Body of pancreas (tissue), 4 donors: ENCODE data around the gene TMBIM6. TPM values are rescaled to one million over a fixed set of nuclear protein-coding genes. Genes with fewer than 3 reads are reported as not detected.

ENCODE experiments used
- ATAC-seq: fragments of 150-250 bp; one replicate; pipeline ENCODE4 v1.9.1; 2016
- DNase-seq, 4 donors: peaks; one replicate each; pipeline ENCODE4 v3.0.0-alpha.2; 2019
- H3K27ac ChIP-seq, 4 donors: fragments of 200-600 bp; sonication (generic); 1 replicate in 3 of 4; 2 replicates in 1 of 4; pipeline versions ENCODE4 v1.5.1 to v1.6.1; 2016 to 2019; ENCODE audit warnings: mild to moderate bottlenecking in 1 of 4, mixed read lengths in 1 of 4, moderate library complexity in 1 of 4
- H3K27me3 ChIP-seq, 2 donors: fragments of 200-600 bp; sonication (generic); one replicate each; pipeline ENCODE4 v1.6.0; 2016; ENCODE audit warnings: mild to moderate bottlenecking in 1 of 2
- H3K36me3 ChIP-seq, 2 donors: fragments of 200-600 bp; sonication (generic); replicated peaks in 1 of 2; 2 replicates each; pipeline ENCODE4 v1.5.1; 2016; ENCODE audit warnings: low read depth in 2 of 2; ENCODE audit not compliant: insufficient read depth in 1 of 2
- H3K4me1 ChIP-seq: fragments of 200-600 bp; sonication (generic); one replicate; pipeline ENCODE4 v1.6.0; 2016
- H3K4me3 ChIP-seq, 2 donors: fragments of 200-600 bp; sonication (generic); 1 replicate in 1 of 2; 2 replicates in 1 of 2; pipeline ENCODE4 v1.5.1; 2016 to 2019
- H3K9me3 ChIP-seq, 3 donors: fragments of 200-600 bp; sonication (generic); 1 replicate in 2 of 3; 2 replicates in 1 of 3; pipeline ENCODE4 v1.5.1; 2016
- POLR2A ChIP-seq, 3 donors: fragments of 450-650 bp; IDR thresholded peaks; one replicate each; pipeline ENCODE4 v1.6.1; 2016; ENCODE audit warnings: antibody characterized with exemption in 3 of 3, mild to moderate bottlenecking in 2 of 3
- WGBS, 2 donors: methylation state at CpG; one replicate each; pipeline ENCODE4 v1.1.5; 2017; 5-methylcytosine and 5-hydroxymethylcytosine counted together
- intact Hi-C: fragments of 100-400 bp; cut with DNase I; formaldehyde crosslinking; loops from one replicate; pipeline ENCODE4 v1.15.1; 2023
- total RNA-seq, 2 donors: library from RNA; depleted of rRNA; stranded (reverse); fragments of >200 nt; gene quantifications; one replicate each; pipeline ENCODE4 v1.1.0, GENCODE V29; 2016
- TF ChIP-seq, protein P1 (sequence below), 7 experiments: fragments of 450-650 bp in 4 of 7; fragments of 200-600 bp in 3 of 7; sonication (generic) in 3 of 7; IDR thresholded peaks; one replicate each; pipeline ENCODE4 v1.5.1; 2016 to 2019; ENCODE audit warnings: antibody characterized with exemption in 7 of 7

The TMBIM6 gene
- total RNA-seq, 2 donors from 2014 or later: 234 to 256 TPM

- Histone ChIP-seq H3K4me3 (no peak overlapping the region), H3K36me3 (peaks cover 0 to 2% of the 10 kb centered on the region in 2 donors), H3K4me1 (no peaks in the 10 kb centered on the region), H3K27me3 (no peaks in the 10 kb centered on the region), H3K27ac (no peak overlapping the region), H3K9me3 (no peaks in the 10 kb centered on the region)
- 79 to 88% methylated on average over 5 of the region's 5 CpGs for WGBS, 2 donors
- DNase-seq (no peak), ATAC-seq (no peak)
- intact Hi-C loops: no loop called here
- TF ChIP-seq, protein P1, sequence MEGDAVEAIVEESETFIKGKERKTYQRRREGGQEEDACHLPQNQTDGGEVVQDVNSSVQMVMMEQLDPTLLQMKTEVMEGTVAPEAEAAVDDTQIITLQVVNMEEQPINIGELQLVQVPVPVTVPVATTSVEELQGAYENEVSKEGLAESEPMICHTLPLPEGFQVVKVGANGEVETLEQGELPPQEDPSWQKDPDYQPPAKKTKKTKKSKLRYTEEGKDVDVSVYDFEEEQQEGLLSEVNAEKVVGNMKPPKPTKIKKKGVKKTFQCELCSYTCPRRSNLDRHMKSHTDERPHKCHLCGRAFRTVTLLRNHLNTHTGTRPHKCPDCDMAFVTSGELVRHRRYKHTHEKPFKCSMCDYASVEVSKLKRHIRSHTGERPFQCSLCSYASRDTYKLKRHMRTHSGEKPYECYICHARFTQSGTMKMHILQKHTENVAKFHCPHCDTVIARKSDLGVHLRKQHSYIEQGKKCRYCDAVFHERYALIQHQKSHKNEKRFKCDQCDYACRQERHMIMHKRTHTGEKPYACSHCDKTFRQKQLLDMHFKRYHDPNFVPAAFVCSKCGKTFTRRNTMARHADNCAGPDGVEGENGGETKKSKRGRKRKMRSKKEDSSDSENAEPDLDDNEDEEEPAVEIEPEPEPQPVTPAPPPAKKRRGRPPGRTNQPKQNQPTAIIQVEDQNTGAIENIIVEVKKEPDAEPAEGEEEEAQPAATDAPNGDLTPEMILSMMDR (IDR thresholded peaks at IDR 0.05): no peak
- no peak for TF ChIP-seq POLR2A (IDR thresholded peaks at IDR 0.05)
Observed at GRCh38 chr12:49805409-49805808, 64.1 kb downstream of the TMBIM6 start.

DNA sequence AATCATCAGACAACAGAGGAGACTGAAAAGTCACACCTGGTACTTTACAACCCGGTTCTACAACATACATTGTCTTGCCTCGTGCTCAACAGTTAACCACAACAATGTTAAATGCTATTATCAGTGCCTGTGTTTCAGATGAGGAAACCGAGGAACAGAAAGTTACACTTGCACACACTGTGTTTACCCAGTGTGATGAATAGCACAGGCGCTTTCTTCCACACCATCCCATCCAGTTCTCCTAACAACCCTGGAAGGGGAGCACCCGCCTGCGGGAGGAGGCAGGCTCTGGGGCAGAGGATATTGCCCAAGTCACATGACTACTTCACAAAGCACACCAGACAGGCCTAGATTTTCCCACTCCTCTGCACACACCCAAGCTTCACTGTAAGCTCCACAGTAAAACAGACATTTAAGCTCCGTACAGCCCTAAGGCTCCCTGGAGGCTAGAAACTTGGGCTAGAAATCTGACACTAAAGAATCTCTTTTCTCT, 65.0 kb downstream of the TMBIM6 start:
- Histone ChIP-seq H3K4me3 (no peak overlapping the region), H3K27ac (no peak overlapping the region), H3K27me3 (no peaks in the 10 kb centered on the region), H3K9me3 (no peaks in the 10 kb centered on the region), H3K4me1 (no peaks in the 10 kb centered on the region), H3K36me3 (no peaks in the 10 kb centered on the region)
- 84 to 88% methylated on average over 6 to 7 of the region's 7 CpGs for WGBS, 2 donors
- DNase-seq (no peak), ATAC-seq (no peak)
- TF ChIP-seq, protein P1 (IDR thresholded peaks at IDR 0.05): no peak
- TF ChIP-seq POLR2A (IDR thresholded peaks at IDR 0.05): no peak
- intact Hi-C loops: no loop called here

GRCh38 chr12:49806877-49807276, 65.5 kb downstream of the TMBIM6 start:
- intact Hi-C loops: no loop called here
- no peaks in the 10 kb centered on the region for H3K27me3 ChIP-seq
- TF ChIP-seq, protein P1 (IDR thresholded peaks at IDR 0.05): no peak
- no peak for TF ChIP-seq POLR2A (IDR thresholded peaks at IDR 0.05)
- H3K9me3 ChIP-seq: no peaks in the 10 kb centered on the region
- 86% methylated on average over 7 of the region's 7 CpGs for WGBS, 2 donors
- ATAC-seq (no peak), DNase-seq (no peak)
- no peak overlapping the region for H3K27ac ChIP-seq
- H3K36me3 ChIP-seq: no peaks in the 10 kb centered on the region
- H3K4me1 ChIP-seq: no peaks in the 10 kb centered on the region
- no peak overlapping the region for H3K4me3 ChIP-seq

DNA sequence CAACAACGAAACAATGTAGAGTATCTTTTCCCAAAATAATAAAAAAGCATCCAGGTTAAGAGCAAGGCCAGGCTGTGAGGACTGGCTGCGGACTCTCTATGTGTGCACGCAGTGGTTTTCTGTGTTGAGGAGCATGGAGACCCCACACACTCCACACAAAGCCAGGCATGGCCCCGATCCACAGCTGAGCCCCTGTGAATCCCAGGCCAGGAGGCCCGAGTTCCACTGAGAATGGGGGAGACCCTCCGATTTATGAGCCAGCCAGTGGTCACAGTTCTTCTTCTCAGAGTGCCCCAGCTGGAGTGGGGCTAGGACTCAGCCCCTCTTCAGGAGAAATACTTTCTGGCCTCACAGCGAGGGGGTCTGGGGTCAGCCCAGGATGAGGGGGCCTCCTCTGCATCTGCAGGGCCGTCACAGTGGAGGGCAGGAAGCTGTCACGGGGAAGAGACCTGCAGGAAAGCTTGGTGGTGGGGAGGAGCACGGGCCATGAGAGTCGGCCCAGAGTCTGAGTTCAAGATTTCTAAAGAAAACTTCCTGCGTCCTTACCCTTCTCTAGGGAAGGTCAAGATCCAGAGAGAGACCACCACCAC, 66.7 kb downstream of the TMBIM6 start:
- Histone ChIP-seq H3K9me3 (no peaks in the 10 kb centered on the region), H3K27me3 (no peaks in the 10 kb centered on the region), H3K4me3 (no peak overlapping the region), H3K36me3 (no peaks in the 10 kb centered on the region), H3K4me1 (no peaks in the 10 kb centered on the region), H3K27ac (no peak overlapping the region)
- ATAC-seq (no peak), DNase-seq (no peak)
- TF ChIP-seq, protein P1 (IDR thresholded peaks at IDR 0.05): no peak
- no peak for TF ChIP-seq POLR2A (IDR thresholded peaks at IDR 0.05)
- WGBS, 2 donors: 86 to 90% methylated on average over 12 of the region's 12 CpGs
- intact Hi-C loops: no loop called here
